PC-3 (cell line): Measurements from ENCODE around the gene TMED4.

Experiments
- CTCF ChIP-seq: fragments of 300-600 bp; sonication (generic); conservative IDR thresholded peaks from 2 replicates; pipeline ENCODE4 v1.5.1; 2017; ENCODE audit warnings: antibody characterized with exemption, low read depth, mild to moderate bottlenecking, low read length
- EZH2 ChIP-seq: fragments of 300-600 bp; sonication (generic); IDR thresholded peaks from one replicate; pipeline ENCODE4 v1.6.1; 2017; ENCODE audit warnings: antibody characterized with exemption, mild to moderate bottlenecking, low read length; ENCODE audit not compliant: unreplicated experiment

- TF ChIP-seq CTCF (no peak), EZH2 (no peak)
Observed at GRCh38 chr7:44575054-44575453, 7.0 kb downstream of the TMED4 start.
